Activated T-helper 9 cell treated with anti-CD3 and anti-CD28 coated beads, Interleukin-2, amount 50 U/mL, for 16 hours (primary cell): Measurements from ENCODE around the gene PPP1R12B.
"Not testable (repeated sequence)": the region's sequence is repeated elsewhere in the genome, so short reads cannot be mapped to it uniquely, and the experiment has no call there.

Source experiments
- DNase-seq: peaks from one replicate; pipeline ENCODE4 v3.0.0-alpha.2; 2020; ENCODE audit warnings: low read depth

PPP1R12B gene

GRCh38 chr1:202631076-202631923 lies 282.8 kb downstream of the PPP1R12B start:
- no peak for DNase-seq

GRCh38 chr1:202632241-202632640 lies 283.7 kb downstream of the PPP1R12B start:
- DNase-seq, result no peak

GRCh38 chr1:202636171-202636570 lies 287.7 kb downstream of the PPP1R12B start:
- not testable (repeated sequence) for DNase-seq

- DNase-seq, result not testable (repeated sequence)
Measured at GRCh38 chr1:202637321-202638018, 289.0 kb downstream of the PPP1R12B start.

- DNase-seq, result no peak
Measured at GRCh38 chr1:202638019-202638700, 289.7 kb downstream of the PPP1R12B start.

- not testable (repeated sequence) for DNase-seq
Measured at GRCh38 chr1:202638701-202639305, 290.3 kb downstream of the PPP1R12B start.

- DNase-seq, result no peak
Measured at GRCh38 chr1:202639500-202639899, 291.0 kb downstream of the PPP1R12B start.

GRCh38 chr1:202642212-202642611 lies 293.7 kb downstream of the PPP1R12B start:
- no peak for DNase-seq
